HT-29 (cell line): Measurements from ENCODE around the gene PXT1. TPM values are rescaled to one million over a fixed set of nuclear protein-coding genes. Genes with fewer than 3 reads are reported as not detected.
A peak's percentile ranks its signal among the peaks of the same experiment; 100 is the strongest.

Source experiments
- DNase-seq: peaks from one replicate; pipeline ENCODE4 v3.0.0-alpha.2; 2015; ENCODE audit warnings: low spot score
- total RNA-seq: library from RNA; depleted of rRNA; stranded (reverse); fragments of >200 nt; shearing (Covaris generic); gene quantifications from 2 replicates; pipeline ENCODE4 v1.2.3, GENCODE V29; 2014

The PXT1 gene
- total RNA-seq, 1 experiment from 2014 or later = 0.25 TPM

DNA sequence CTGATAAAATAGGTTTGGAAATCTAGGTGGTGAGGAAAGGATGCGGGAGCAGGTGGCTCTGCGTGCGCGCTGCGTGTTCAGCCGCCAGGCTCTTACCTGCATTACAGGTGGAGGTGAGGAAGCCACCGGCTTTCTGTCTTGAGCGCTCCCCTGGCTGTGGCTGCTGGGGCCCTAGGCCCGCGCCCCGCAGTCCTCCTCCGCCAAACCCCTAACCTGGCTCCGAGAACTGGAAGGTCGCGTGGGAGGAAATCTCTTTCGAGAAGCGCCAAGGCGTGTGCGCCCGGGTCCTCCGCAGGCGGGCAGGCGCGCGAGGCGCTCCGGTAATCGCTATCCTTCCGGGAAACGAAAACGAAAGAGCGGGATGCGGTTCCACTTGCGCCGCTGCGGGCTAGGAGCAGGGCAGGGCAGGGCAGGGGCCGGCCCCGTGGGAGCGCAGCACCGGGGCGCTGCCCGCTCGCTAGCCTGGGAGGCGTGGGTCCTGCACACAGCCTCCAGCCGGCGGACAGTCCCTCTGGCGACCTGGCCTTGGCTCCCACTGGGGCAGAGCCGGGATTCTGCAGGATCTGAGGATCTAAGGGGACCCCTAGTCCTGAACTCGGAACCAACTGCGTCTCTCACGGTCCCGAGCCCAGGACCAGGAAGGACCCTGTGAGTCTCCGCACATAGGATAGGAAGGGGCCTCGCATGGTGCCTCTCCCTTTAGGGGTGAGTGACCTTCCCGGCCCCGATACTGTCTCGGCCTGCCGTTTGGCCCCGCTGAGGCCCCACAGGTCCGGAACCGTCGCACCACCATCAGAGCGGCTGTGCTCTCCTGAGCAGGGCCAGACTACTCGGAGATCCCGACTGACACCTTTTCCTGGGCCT, 55.0 kb downstream of the PXT1 start, which contains the start of gene ETV7:
Gene ETV7 (minus strand): TSS at position 230 of the 864 bp plus-strand sequence. CDS start 128 bp downstream, at position 102.
- peak; percentile 23 for DNase-seq

DNA sequence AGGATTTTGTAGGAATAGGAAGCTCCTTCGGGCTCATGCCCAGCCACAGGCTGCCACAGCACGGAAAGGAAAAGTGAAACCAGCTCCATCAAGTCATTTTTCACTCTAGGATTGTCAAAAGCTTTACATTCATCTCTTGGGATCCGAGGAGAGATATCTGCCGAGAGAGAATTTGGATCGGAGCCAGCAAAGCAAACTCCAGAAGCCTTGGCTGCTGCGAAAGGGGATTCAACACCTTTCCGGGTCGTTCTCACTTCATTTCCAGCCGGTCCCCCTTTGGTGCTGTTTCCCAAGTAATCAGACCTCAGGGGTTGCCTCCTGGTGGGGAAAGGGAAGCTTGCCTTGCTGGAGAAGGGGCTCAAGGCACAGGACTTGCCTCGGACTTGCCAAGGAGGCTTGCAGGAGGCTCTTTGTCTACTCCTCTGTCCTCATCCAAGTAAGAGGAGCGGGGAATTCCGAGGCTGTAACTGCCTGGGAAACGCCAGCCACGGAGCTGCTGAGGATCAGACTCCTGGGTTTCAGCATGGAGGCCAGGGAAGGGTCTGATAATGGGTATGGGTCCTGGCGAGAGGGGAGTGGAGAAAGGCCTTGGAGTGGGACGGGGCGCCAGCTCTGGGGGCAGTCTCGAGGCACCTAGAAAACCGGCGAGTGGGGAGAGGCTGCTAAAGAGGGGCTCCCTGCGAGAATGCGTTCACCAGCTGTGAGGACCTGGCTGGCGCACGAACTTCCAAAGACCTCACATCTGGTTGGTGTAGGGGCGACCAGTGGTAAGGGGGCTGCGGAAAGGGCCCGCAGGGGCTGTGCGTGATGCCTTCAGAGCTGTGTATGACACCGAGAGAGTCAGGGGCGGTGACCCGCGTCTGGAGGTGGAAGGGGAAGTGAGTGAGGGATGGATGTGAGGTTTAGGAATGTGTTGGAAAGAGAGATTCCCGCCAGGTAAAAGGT, 55.9 kb downstream of the PXT1 start:
- peak; percentile 45 for DNase-seq

DNA sequence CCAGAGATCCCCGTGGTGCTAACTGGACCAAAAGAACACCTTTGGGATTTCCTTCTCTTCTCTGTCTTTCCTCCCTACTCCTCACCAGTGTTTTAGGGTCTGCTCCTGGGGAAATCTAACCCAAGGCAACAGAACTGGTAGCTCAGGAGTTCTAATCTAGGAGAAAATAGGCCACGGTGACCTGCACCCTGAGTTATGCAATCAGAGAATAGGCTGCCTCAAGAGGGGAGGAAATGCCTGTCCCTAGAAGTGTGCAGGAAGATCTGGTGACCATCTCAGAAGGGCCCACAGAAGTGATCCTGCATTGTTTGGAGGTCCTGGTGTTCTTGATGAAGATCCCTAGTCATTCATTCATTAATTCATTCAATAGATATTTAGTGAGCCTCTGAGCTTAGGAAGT, 58.6 kb downstream of the PXT1 start:
- DNase-seq = no peak

- DNase-seq = no peak
These were observed 59.0 kb downstream of the PXT1 start for GRCh38 chr6:36383606-36384005.

DNA sequence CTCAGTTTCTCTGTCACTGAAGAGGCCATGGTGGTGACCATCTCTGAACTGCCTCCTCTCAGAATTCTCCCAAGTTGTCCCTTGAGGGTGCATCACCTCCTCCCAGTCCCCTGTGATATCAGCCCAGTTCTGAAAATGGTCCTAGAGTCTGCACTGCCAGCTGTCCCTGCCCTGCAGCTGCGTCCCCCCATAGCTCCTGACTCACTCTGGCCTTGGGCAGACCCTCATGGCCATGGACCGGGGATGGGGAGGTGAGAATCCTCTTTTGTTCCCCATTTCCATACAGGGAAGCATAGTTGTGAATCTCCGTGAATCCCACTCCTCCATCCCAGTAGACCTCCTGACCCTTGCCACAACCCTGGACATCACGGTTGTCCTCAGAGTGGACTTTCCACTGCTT, 59.7 kb downstream of the PXT1 start:
- DNase-seq = no peak

DNA sequence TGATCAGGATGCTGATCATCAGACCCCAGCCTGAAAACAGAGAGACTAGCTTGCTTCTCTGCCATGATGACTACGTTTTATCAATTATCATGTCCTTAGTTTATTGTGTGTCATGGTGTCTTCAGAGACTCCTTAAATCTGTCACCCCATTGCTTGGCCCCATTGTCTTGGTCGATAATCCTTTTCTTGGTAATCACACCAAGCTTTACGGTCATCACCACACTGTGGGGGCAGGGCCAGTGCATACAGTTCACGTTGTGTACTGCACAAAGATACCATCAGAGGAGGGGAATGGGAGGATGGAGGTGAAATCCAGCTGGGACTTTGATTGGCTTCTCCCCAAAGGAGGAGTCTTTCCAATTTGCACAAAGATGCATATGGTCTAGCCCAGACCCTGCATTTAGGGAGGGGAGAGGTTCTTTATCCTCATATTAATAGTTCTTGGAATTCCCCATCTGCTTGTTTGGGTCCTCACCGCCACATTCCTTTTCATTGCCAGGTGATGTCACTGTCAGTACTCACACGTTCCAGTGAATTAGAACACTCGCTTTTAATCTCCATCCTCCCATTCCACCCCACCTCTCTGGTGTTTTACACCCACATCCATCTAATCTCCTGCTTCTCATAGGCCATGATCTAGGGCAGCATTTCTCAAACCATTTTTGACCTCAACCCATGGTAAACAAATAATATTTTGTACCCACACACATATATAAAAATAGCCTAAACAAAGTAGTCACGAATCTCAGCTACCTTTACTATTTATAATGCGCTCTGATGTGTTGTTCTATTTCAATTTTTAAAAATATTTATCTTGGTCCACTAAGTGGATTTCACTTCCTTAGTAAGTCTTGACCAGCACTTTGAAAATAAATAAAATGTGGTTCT, 60.9 kb downstream of the PXT1 start:
- DNase-seq = no peak

- no peak for DNase-seq
These were observed 62.5 kb downstream of the PXT1 start for GRCh38 chr6:36380166-36380565.

DNA sequence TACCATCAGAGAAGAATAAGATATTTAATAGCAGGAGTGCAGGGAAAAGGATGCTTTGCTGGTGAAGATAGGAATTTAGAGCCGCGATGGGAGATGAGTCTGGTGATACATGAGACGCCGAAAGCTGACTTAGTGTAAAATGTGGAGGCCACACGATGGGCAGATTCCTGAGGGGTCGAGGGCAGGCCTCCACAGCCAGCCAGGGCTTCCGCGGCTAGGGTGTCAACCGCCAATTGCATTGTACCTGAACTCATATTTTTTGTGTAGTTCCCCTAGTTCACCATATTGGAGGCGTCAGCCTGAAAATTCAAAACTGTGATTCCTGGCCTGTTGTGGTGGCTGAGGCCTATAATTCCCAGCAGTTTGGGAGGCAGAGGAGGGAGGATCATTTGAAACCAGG, 63.7 kb downstream of the PXT1 start:
- no peak for DNase-seq

DNA sequence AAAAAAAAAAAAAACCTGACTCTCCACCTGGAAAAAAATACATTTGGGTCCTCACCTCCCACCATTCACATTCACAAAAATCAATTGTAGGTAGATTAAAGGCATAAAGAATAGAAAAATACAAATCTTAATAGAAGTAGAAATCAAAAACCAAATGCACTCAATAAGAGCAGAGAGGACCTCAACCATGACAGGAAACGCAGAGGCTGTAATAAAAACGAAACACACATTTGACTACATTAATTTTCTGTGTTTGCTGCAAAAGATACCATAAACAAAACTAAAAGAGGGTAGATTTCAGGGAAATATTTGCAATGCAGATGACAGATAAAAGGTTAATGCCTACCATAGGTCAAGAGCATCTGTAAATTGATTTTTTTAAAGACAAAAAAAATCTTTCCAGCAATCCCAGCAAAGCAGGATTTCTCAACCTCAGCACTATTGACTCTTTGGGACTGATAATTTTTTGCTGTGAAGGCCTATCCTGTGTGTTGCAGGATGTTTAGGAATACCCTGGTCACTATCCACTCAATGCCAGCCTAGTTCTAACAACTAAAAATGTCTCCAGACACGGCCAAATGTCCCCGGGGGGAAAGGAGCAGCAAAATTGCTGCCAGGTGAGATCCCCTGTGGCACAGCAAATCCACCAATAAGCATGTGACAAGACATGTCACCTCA, 64.3 kb downstream of the PXT1 start:
- DNase-seq = no peak

DNA sequence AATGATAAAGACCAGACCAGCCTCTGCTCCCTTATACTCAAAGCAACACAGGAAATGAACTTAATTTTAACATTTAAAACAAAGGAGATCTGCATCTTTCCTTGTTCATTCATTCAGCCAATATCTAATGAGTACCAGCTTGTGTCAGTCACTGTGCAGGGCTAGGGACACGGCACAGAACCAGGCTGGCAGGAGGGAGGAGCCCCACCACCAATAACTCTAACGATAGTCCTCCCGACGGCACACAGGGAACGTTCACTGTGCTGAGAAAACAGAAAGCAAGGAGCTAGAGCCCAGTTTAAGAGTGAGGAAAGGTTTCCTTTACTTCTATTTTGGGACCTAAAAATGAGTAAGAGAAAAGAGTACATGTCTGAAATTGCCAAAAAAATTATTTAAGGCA, 65.1 kb downstream of the PXT1 start:
- DNase-seq = no peak

- no peak for DNase-seq
These were observed 65.9 kb downstream of the PXT1 start for GRCh38 chr6:36376742-36377141.

DNA sequence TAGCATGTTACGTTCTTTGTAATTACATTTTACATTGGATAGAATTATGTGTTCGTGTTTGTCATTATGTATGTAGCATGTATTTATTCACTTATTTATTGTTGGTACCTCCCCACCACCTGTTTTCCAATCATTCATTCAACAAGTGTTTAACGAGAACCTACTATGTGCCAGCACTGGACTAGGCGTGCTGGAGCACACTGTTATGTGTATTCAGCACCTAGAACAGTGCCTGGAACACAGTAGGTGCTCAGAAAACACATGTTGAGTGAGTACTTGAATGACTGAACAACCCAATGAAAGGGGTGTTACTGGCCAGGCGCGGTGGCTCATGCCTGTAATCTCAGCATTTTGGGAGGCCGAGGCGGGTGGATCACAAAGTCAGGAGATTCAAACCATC, 66.5 kb downstream of the PXT1 start:
- DNase-seq = no peak

DNA sequence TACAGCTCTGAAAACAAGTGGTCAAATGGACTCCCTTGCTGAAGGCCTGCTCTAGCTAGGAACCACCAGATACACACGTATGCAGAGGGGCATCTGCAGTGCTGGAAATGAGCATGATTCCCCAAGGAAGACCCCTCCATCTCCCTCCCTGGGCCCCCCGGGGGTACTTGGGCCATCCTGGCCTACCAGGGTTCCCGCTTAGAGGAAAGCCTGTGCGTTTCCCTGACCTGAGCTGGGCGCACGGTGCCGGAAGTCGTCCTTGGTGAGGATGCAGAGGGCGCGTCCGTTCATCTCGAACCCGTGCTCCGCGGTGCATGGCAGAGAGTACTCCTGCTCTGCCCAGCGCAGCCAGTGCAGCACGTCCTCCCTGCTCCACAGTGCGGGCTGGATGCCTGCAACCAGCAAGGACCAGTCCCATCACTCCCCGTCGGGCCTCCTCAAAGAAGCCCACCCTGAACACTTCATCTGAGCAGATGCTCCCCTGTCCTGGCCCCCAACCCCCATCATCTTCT, 67.0 kb downstream of the PXT1 start:
- DNase-seq = no peak

DNA sequence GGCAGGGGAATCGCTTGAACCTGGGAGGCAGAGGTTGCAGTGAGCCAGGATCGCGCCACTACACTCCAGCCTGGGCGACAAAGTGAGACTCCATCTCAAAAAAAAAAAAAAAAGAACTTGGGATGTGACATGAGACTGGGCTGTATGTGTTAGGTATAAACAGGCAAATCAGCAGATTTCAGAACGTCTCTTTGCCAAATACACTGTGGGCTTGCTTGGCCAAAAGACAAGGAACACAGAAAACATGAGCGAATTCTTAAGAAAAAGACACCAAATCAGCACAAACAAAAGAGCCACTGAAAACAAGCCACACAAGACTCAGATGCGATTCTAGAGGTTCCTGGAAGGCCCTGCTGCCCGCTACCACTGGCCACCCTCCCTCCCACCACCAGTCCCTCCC, 67.7 kb downstream of the PXT1 start:
- no peak for DNase-seq

- no peak for DNase-seq
These were observed 68.5 kb downstream of the PXT1 start for GRCh38 chr6:36374194-36374593.

- no peak for DNase-seq
These were observed 69.2 kb downstream of the PXT1 start for GRCh38 chr6:36373368-36374019.

DNA sequence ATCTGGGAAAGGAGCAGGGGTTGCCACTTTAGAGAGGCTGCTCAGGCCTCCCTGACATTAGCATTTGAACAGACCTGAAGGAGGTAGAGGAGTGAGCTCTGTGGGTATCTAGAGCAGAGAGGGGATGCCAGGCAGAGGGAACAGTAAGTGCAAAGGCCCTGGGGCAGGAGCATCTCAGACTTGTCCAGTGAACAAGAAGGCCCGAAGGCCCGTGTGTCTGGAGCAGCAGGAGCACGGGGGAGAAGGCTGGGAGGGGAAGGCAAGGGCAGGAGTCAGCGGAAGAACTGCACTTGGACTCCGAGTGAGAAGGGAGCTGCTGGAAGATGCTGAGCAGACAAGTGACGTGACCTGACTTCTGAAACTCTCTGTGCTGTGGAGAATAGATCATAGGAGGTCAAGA, 70.6 kb downstream of the PXT1 start:
- DNase-seq = no peak

- no peak for DNase-seq
These were observed 71.4 kb downstream of the PXT1 start for GRCh38 chr6:36371211-36371610.

DNA sequence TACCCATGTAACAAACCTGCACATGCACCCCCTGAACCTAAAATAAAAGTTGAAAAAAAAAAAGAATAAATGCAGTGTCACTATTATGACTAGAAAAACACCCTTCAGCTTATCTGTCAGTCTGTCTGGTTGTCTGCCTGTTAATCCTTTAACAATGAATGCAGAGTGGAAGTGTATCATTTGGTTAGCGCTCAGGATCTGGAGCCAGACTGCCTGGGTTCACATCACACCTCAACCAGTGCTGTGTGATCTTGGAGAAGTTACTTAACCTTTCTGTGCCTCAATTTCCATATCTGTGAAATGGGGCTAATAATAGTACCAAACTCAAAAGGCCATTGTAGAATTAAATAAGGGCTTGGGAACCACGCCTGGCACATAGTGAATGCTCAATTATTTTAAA, 72.0 kb downstream of the PXT1 start:
- no peak for DNase-seq
